Keratinocyte (primary cell): Measurements from ENCODE around the gene FOXK1. TPM values are rescaled to one million over a fixed set of nuclear protein-coding genes. Genes with fewer than 3 reads are reported as not detected.

Experiments
- DNase-seq: peaks from one replicate; pipeline ENCODE4 v3.0.0-alpha.2; 2011; ENCODE audit warnings: low read depth, missing footprints, low spot score
- FAIRE-seq: peaks from 2 replicates; lab custom pipeline; 2011; peaks lifted over from hg19 to GRCh38; lab: Jason Lieb, UNC
- H2AFZ ChIP-seq: 2 replicates; pipeline ENCODE4 v1.6.0; 2012; ENCODE audit warnings: low read length, control low read depth, inconsistent platforms; ENCODE audit not compliant: control insufficient read depth
- H3K27ac ChIP-seq: 2 replicates; pipeline ENCODE4 v1.5.1; 2011; ENCODE audit warnings: low read length; ENCODE audit not compliant: control insufficient read depth, insufficient read depth
- H3K27me3 ChIP-seq: 3 replicates; pipeline ENCODE4 v1.6.0; 2011; ENCODE audit warnings: low read length; ENCODE audit not compliant: control insufficient read depth, insufficient read depth; ENCODE audit errors: extremely low read depth
- H3K36me3 ChIP-seq, 2 experiments: 2 replicates in 1 of 2; 3 replicates in 1 of 2; pipeline ENCODE4 v1.5.1; 2011; ENCODE audit warnings: low read length in 2 of 2, mild to moderate bottlenecking in 1 of 2; ENCODE audit not compliant: control insufficient read depth in 2 of 2, insufficient read depth in 2 of 2; ENCODE audit errors: extremely low read depth in 1 of 2
- H3K4me1 ChIP-seq: 3 replicates; pipeline ENCODE4 v1.5.1; 2011; ENCODE audit warnings: low read length; ENCODE audit not compliant: control insufficient read depth, insufficient read depth; ENCODE audit errors: extremely low read depth
- H3K4me2 ChIP-seq: 3 replicates; pipeline ENCODE4 v1.6.0; 2011; ENCODE audit warnings: low read depth, low read length; ENCODE audit not compliant: control insufficient read depth, insufficient read depth; ENCODE audit errors: extremely low read depth
- H3K4me3 ChIP-seq, 3 experiments: fragments of 200-600 bp in 1 of 3; sonication (generic) in 1 of 3; 2 replicates in 2 of 3; 3 replicates in 1 of 3; pipeline ENCODE4 v1.5.1; 2011 to 2016; ENCODE audit warnings: low read length in 3 of 3, mild to moderate bottlenecking in 3 of 3, control low read depth in 2 of 3, inconsistent platforms in 1 of 3, low read depth in 1 of 3, mixed read lengths in 1 of 3, mixed run types in 1 of 3, moderate library complexity in 1 of 3; ENCODE audit not compliant: control insufficient read depth in 2 of 3, insufficient read depth in 2 of 3; ENCODE audit errors: extremely low read depth in 1 of 3
- H3K79me2 ChIP-seq: 2 replicates; pipeline ENCODE4 v1.6.0; 2012; ENCODE audit warnings: low read length; ENCODE audit not compliant: control insufficient read depth, insufficient read depth
- H3K9ac ChIP-seq: 3 replicates; pipeline ENCODE4 v1.6.0; 2011; ENCODE audit warnings: low read length; ENCODE audit not compliant: control insufficient read depth, insufficient read depth; ENCODE audit errors: extremely low read depth
- H3K9me1 ChIP-seq: 3 replicates; pipeline ENCODE4 v1.6.0; 2011; ENCODE audit warnings: low read length; ENCODE audit not compliant: control insufficient read depth, insufficient read depth; ENCODE audit errors: extremely low read depth
- H3K9me3 ChIP-seq: 2 replicates; pipeline ENCODE4 v1.5.1; 2012; ENCODE audit warnings: low read depth, low read length; ENCODE audit not compliant: control insufficient read depth
- H4K20me1 ChIP-seq: 3 replicates; pipeline ENCODE4 v1.6.0; 2011; ENCODE audit warnings: low read length; ENCODE audit not compliant: control insufficient read depth, insufficient read depth; ENCODE audit errors: extremely low read depth
- EZH2 ChIP-seq: IDR thresholded peaks from one replicate; pipeline ENCODE4 v1.6.1; 2012; ENCODE audit warnings: inconsistent platforms, mild to moderate bottlenecking, low read length, moderate library complexity
- dilution Hi-C: fragments of 300-500 bp; cut with MboI; formaldehyde crosslinking; loops from one replicate; pipeline ENCODE4 v1.7.0; 2020; ENCODE audit warnings: low sequenced_read_pairs; ENCODE audit not compliant: extremely low pct_ligation_motif_present
- polyA plus RNA-seq, 5 experiments: library from polyadenylated mRNA; depleted of rRNA in 3 of 5; stranded (reverse) in 3 of 5; stranded (forward) in 1 of 5; unstranded in 1 of 5; fragments of >200 nt; gene quantifications; 1 replicate in 1 of 5; 2 replicates in 3 of 5; 3 replicates in 1 of 5; pipeline versions ENCODE4 v1.2.1 to v1.2.3, GENCODE V29; 2011 to 2012; ENCODE audit warnings: missing spikeins in 2 of 5, low read depth in 1 of 5, low replicate concordance in 1 of 5
- TF ChIP-seq, protein P1 (sequence below), 3 experiments: IDR thresholded peaks in 1 of 3; conservative IDR thresholded peaks in 1 of 3; optimal IDR thresholded peaks in 1 of 3; 2 replicates in 2 of 3; 3 replicates in 1 of 3; pipeline versions ENCODE3 to v1.5.1; 2011; ENCODE audit warnings: low read length in 3 of 3, mild to moderate bottlenecking in 3 of 3, moderate library complexity in 2 of 3, control low read depth in 1 of 3, inconsistent platforms in 1 of 3; ENCODE audit not compliant: insufficient read depth in 2 of 3; ENCODE audit errors: extremely low read depth in 1 of 3

FOXK1 gene
- polyA plus RNA-seq, 1 donor (not counting 4 experiments of a cell fraction or from before 2014, with no cell fraction given) = 4.4 TPM

DNA sequence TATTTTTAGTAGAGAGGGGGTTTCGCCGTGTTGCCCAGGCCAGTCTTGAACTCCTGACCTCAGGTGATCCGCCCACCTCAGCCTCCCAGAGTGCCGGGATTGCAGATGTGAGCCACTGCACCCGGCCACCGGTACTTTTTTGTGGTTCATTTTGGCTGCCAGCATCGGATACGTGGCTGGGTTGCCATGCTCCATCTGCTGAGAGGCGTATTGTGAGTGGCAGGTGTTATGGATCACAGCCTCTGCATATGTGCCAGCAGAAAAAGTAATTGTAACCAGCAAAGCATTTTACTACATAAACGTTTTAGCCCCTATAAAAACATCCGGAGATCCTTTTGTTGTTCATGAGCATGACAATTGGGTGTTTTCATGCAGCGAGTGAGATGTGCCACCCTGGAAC, 7.1 kb downstream of the FOXK1 start:
- Histone ChIP-seq H2AFZ (no peak overlapping the region), H3K36me3 (peaks cover 0 to 3% of the 10 kb centered on the region in 2 experiments), H3K4me2 (no peak overlapping the region), H3K27ac (no peak overlapping the region), H3K4me3 (no peak overlapping the region), H3K27me3 (no peaks in the 10 kb centered on the region), H4K20me1 (no peaks in the 10 kb centered on the region), H3K4me1 (peaks cover 25% of the 10 kb centered on the region), H3K9me3 (no peaks in the 10 kb centered on the region), H3K9me1 (no peaks in the 10 kb centered on the region), H3K9ac (no peak overlapping the region), H3K79me2 (peaks cover 97% of the 10 kb centered on the region)
- no peak for TF ChIP-seq EZH2
- TF ChIP-seq, protein P1, sequence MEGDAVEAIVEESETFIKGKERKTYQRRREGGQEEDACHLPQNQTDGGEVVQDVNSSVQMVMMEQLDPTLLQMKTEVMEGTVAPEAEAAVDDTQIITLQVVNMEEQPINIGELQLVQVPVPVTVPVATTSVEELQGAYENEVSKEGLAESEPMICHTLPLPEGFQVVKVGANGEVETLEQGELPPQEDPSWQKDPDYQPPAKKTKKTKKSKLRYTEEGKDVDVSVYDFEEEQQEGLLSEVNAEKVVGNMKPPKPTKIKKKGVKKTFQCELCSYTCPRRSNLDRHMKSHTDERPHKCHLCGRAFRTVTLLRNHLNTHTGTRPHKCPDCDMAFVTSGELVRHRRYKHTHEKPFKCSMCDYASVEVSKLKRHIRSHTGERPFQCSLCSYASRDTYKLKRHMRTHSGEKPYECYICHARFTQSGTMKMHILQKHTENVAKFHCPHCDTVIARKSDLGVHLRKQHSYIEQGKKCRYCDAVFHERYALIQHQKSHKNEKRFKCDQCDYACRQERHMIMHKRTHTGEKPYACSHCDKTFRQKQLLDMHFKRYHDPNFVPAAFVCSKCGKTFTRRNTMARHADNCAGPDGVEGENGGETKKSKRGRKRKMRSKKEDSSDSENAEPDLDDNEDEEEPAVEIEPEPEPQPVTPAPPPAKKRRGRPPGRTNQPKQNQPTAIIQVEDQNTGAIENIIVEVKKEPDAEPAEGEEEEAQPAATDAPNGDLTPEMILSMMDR (optimal IDR thresholded peaks at IDR 0.05 in 1 of 3, IDR thresholded peaks at IDR 0.05 in 1 of 3, conservative IDR thresholded peaks at IDR 0.05 in 1 of 3; ENCODE audit: extremely low read depth in 1 of 3, insufficient read depth in 2 of 3, low read length in 3 of 3) = no peak
- FAIRE-seq = no peak
- dilution Hi-C loops = no loop called here
- no peak for DNase-seq

DNA sequence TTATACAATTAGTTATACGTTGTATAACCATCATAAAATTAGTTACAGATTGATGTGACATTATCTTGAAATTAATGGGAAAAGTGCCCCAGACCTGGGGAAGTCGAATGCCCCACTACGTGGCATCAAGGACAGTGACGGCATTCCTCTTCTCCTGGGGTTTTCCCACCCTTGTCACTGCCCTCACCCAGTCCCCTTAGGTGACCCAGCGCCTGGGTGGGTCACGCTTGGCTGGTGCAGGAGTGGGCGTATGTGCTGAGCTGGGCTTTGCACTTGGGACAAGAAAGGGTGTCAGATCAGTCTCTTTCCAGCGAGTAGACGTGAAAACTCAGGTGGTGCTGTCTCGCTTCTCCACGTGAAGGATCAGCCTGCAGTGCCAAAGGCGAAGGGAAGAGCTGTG, 7.6 kb downstream of the FOXK1 start:
- Histone ChIP-seq H3K36me3 (peaks cover 0 to 3% of the 10 kb centered on the region in 2 experiments), H3K9ac (peak overlapping the region; percentile 16), H3K27ac (no peak overlapping the region), H4K20me1 (peaks cover 4% of the 10 kb centered on the region), H3K27me3 (no peaks in the 10 kb centered on the region), H3K79me2 (peaks cover 97% of the 10 kb centered on the region), H3K4me2 (peak overlapping the region; percentile 63), H3K4me1 (peaks cover 24% of the 10 kb centered on the region), H3K4me3 (no peak overlapping the region), H3K9me3 (no peaks in the 10 kb centered on the region), H3K9me1 (peaks cover under 1% of the 10 kb centered on the region), H2AFZ (no peak overlapping the region)
- TF ChIP-seq, protein P1 (optimal IDR thresholded peaks at IDR 0.05 in 1 of 3, IDR thresholded peaks at IDR 0.05 in 1 of 3, conservative IDR thresholded peaks at IDR 0.05 in 1 of 3; ENCODE audit: extremely low read depth in 1 of 3, insufficient read depth in 2 of 3, low read length in 3 of 3) = no peak
- TF ChIP-seq EZH2 = no peak
- dilution Hi-C loops = no loop called here
- FAIRE-seq (no peak), DNase-seq (no peak)
